OCI-LY7 (cell line): ENCODE results near the gene LRG1.

ENCODE experiments used
- EZH2phosphoT487 ChIP-seq: fragments of 200-600 bp; sonication (generic); IDR thresholded peaks from 2 replicates; pipeline ENCODE4 v1.6.1; 2018; ENCODE audit warnings: low read depth, borderline replicate concordance, mild to moderate bottlenecking, mixed run types, antibody characterized with exemption, low read length, moderate library complexity, mixed read lengths
- TF ChIP-seq, protein P1 (sequence below): fragments of 200-600 bp; sonication (generic); conservative IDR thresholded peaks from 2 replicates; pipeline ENCODE4 v1.5.1; 2014; ENCODE audit warnings: mild to moderate bottlenecking, antibody characterized with exemption, low read length, moderate library complexity, mixed read lengths

DNA sequence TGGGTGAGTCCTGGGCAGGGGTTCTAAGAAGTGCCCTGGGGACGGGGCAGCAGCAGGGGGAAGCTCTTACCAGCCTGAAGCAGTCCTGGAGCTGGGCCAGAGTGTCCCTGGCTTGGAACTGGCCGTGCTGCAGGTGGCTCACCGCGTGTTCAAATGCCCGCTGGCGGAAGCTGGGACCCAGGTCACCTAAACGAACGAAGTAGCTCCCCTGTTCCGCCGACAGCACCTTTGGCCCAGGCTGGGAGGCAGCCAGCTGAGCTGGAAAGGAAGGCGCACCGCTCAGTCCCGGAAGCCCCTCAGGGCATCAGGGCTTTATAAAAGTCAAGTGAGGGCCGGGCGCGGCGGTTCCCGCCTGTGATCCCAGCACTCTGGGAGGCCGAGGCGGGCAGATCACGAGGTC is 31.1 kb downstream of the LRG1 start:
- TF ChIP-seq, protein P1, sequence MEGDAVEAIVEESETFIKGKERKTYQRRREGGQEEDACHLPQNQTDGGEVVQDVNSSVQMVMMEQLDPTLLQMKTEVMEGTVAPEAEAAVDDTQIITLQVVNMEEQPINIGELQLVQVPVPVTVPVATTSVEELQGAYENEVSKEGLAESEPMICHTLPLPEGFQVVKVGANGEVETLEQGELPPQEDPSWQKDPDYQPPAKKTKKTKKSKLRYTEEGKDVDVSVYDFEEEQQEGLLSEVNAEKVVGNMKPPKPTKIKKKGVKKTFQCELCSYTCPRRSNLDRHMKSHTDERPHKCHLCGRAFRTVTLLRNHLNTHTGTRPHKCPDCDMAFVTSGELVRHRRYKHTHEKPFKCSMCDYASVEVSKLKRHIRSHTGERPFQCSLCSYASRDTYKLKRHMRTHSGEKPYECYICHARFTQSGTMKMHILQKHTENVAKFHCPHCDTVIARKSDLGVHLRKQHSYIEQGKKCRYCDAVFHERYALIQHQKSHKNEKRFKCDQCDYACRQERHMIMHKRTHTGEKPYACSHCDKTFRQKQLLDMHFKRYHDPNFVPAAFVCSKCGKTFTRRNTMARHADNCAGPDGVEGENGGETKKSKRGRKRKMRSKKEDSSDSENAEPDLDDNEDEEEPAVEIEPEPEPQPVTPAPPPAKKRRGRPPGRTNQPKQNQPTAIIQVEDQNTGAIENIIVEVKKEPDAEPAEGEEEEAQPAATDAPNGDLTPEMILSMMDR = no peak
- no peak for TF ChIP-seq EZH2phosphoT487
